ENCODE data around the gene MAN2A1.

The MAN2A1 gene

DNA sequence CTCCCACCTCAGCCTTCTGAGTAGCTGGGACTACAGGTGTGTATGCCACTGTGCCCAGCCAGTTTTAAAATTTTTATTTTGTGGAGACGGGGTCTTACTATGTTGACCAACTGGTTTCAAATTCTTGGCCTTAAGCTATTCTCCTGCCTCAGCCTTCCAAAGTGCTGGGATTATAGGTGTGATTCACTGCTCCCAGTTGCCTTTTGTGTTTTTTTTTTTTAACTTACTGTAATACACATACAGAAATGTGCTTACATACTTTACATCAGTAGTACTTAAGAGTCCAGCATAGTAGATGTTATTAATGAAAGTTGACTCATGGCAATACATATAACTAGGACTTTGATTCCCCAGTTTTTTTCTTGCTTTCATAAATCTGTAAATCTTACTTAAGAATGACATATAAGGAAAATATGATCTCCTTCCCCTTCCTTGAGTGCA, 4.7 kb downstream of the MAN2A1 start:
- TF ChIP-seq, protein P1, sequence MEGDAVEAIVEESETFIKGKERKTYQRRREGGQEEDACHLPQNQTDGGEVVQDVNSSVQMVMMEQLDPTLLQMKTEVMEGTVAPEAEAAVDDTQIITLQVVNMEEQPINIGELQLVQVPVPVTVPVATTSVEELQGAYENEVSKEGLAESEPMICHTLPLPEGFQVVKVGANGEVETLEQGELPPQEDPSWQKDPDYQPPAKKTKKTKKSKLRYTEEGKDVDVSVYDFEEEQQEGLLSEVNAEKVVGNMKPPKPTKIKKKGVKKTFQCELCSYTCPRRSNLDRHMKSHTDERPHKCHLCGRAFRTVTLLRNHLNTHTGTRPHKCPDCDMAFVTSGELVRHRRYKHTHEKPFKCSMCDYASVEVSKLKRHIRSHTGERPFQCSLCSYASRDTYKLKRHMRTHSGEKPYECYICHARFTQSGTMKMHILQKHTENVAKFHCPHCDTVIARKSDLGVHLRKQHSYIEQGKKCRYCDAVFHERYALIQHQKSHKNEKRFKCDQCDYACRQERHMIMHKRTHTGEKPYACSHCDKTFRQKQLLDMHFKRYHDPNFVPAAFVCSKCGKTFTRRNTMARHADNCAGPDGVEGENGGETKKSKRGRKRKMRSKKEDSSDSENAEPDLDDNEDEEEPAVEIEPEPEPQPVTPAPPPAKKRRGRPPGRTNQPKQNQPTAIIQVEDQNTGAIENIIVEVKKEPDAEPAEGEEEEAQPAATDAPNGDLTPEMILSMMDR (conservative IDR thresholded peaks at IDR 0.05; ENCODE audit: control insufficient read depth, insufficient read depth, low read depth, low read length): no peak
- no peak overlapping the region for H3K4me3 ChIP-seq (ENCODE audit: control insufficient read depth, low read depth, low read length)
- DNase-seq (ENCODE audit: low read depth): peak; percentile 20

DNA sequence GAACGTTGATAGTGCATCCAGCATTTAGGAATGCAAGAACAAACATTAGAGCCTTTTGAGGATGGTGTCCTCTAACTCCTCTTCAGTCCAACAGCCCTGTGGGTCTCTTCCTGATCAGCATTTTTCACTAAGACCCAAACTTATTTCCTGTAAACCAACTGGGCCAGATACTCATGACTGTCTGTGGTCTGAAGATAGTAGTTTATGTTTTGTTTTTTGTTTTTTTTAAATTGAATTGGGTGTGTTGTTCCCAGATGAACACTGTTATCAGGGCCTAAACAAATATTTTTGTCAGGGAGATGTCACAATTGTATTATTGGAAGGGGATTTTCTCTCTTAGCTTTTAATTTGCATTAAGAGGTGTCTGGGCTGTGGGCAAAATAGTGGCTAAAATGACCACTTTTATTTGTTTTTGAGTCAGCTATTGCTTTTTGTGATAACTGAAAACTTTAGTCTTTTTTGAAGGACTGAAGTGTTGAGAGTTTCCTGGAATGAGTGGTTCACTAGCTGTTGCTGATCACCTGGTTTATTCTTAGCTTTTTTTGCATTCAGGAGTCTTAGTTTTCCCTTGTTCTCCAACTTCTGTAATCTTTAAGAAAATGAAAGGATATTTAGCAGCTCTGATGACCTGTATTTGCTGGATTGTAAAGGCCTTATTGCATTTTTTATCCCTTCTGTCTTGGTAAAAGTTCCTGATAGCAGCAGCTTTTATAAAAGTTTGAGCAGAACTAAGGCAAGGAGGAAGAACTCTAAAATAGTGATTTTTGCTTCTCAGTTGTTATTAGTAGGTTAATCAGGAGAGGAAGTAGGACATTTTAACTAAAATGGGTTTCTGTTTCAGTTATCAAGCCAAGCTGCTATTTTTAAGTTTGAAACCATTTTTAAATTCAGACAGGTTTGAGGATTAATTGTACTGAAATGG, 5.5 kb downstream of the MAN2A1 start:
- TF ChIP-seq, protein P1 (conservative IDR thresholded peaks at IDR 0.05; ENCODE audit: control insufficient read depth, insufficient read depth, low read depth, low read length): no peak
- H3K4me3 ChIP-seq (ENCODE audit: control insufficient read depth, low read depth, low read length): no peak overlapping the region
- no peak for DNase-seq (ENCODE audit: low read depth)

DNA sequence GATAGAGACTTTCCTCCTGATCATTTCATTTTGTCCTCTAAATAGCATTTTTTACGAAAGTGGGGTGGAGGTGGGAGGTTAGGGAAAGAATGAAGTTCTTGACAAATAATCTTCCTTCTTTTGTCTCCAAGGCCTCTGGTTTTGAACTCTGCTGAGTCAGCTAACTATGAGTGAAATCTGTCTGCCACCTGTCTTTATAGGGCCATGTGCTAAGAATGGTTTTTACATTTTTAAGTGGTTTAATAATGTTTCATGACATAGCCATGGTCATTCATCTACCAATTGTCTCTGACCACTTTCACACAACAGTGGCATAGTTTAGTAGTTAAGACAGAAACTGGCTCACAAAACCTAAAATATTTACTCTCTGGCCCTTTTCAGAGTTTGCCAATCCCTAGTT, 7.6 kb downstream of the MAN2A1 start:
- no peak overlapping the region for H3K4me3 ChIP-seq (ENCODE audit: control insufficient read depth, low read depth, low read length)
- peak; percentile 40 for DNase-seq (ENCODE audit: low read depth)
- TF ChIP-seq, protein P1 (conservative IDR thresholded peaks at IDR 0.05; ENCODE audit: control insufficient read depth, insufficient read depth, low read depth, low read length): no peak

DNA sequence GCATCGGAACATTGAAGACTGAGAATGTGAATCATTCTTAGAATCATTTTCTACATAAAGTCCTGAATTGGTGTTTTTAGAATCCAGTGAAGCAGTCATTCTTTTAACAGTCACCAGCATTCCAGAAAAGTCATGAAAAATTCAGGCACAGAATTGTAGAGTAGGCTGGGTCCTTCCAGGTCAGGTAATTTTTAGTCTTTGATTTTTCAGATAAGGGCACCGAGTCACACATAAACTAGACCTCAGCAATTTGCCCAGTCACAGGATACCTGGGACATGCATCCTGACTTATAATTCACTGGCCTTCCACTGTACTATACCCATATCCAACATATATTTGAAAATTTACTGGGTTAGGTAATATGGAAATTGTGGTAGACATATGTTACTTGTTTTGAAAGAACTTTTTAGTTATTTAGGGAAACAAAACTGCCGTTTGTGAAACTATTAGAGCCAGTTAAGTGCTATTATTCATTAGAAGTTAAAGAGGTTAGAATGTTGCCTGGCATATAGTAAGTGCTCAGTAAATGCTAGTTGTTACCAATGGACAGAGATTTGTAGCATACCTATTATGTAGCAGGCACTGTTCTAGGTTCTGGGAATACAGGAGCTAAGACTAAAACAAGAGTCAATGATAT, 10.9 kb downstream of the MAN2A1 start:
- H3K4me3 ChIP-seq (ENCODE audit: control insufficient read depth, low read depth, low read length): no peak overlapping the region
- TF ChIP-seq, protein P1 (conservative IDR thresholded peaks at IDR 0.05; ENCODE audit: control insufficient read depth, insufficient read depth, low read depth, low read length): no peak
- no peak for DNase-seq (ENCODE audit: low read depth)

DNA sequence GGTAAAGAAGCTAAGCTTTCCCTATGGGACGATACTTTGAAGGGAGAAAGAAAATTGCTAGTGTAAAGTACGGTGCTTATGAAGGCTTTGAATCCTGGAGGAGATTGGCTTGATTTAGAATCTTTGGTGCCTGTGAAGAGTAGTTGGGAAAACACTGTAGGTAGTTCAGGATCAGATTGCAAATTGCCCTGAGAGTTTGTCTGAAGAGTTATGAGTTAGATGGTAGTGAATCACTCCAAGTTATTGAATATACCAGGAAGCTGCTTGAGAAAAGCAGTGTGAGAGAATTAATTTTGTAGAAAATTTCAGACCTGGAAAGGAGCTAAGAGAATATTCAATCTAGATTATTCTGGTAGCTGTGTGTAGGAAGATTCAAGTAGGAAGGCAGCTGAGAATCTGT, 11.5 kb downstream of the MAN2A1 start:
- no peak overlapping the region for H3K4me3 ChIP-seq (ENCODE audit: control insufficient read depth, low read depth, low read length)
- TF ChIP-seq, protein P1 (conservative IDR thresholded peaks at IDR 0.05; ENCODE audit: control insufficient read depth, insufficient read depth, low read depth, low read length): no peak
- peak; percentile 41 for DNase-seq (ENCODE audit: low read depth)

DNA sequence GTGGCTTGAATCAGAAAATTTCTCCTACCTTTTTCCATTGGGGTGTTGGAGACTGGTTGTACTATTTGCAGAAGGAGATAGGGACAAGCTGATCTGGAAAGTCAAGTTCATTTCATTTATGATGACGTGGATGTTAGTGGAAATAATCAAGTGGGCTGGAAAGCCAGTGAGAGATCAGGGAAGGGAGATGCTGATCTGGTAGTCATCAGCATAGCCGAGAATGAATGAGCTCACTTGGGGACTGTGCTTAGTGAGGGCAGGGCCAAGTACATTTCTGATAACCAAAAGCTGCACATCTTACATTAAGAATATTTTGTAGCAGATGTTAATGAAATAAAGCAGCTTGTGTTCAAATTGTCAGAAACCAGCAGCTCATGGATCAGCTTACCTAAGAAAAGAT, 12.1 kb downstream of the MAN2A1 start:
- TF ChIP-seq, protein P1 (conservative IDR thresholded peaks at IDR 0.05; ENCODE audit: control insufficient read depth, insufficient read depth, low read depth, low read length): no peak
- peak; percentile 69 for DNase-seq (ENCODE audit: low read depth)
- no peak overlapping the region for H3K4me3 ChIP-seq (ENCODE audit: control insufficient read depth, low read depth, low read length)
